RWPE1 (cell line): ENCODE results near the gene SH3BP5L.
A peak's percentile ranks its signal among the peaks of the same experiment; 100 is the strongest.

Experiments used
- CTCF ChIA-PET: fragments of 350-600 bp; sonication (Branson Sonifier 250); formaldehyde crosslinking; extraction: SDS; loops from one replicate; lab custom pipeline; 2021; lab: Yijun Ruan, JAX
- POLR2A ChIA-PET: fragments of 400-600 bp; formaldehyde crosslinking; extraction: SDS; loops from one replicate; lab custom pipeline; 2020; ENCODE audit warnings: antibody characterized with exemption; ENCODE audit not compliant: low non-redundant PET; lab: Yijun Ruan, JAX
- DNase-seq: peaks from one replicate; pipeline ENCODE4 v3.0.0; 2012; ENCODE audit warnings: low spot score
- H3K27ac ChIP-seq: fragments of 450-650 bp; 2 replicates; pipeline ENCODE4 v1.5.1; 2017
- CTCF ChIP-seq: fragments of 450-650 bp; conservative IDR thresholded peaks from 2 replicates; pipeline ENCODE4 v1.5.1; 2017; ENCODE audit warnings: low read depth, mild to moderate bottlenecking

The SH3BP5L gene

GRCh38 chr1:248841702-248842395, 16.1 kb upstream of the SH3BP5L start:
- CTCF ChIA-PET: interaction anchor here (0.7 to 1.0 kb wide), 4 partner anchors 18 to 83 kb away, joined by 3 to 6 read pairs (median 4); no protein-coding TSS in a partner anchor
- POLR2A ChIA-PET: no interaction called here
- peak; percentile 35 for TF ChIP-seq CTCF
- no peak for DNase-seq
- H3K27ac ChIP-seq: peak overlapping the region; percentile 52

GRCh38 chr1:248840946-248841345, 15.2 kb upstream of the SH3BP5L start:
- POLR2A ChIA-PET: no interaction called here
- CTCF ChIA-PET: interaction anchor here (1.0 kb wide), 1 partner anchor 19 kb away, joined by 6 read pairs; no protein-coding TSS in a partner anchor
- no peak for TF ChIP-seq CTCF
- no peak for DNase-seq
- no peak overlapping the region for H3K27ac ChIP-seq

GRCh38 chr1:248839168-248839555, 13.4 kb upstream of the SH3BP5L start:
- CTCF ChIA-PET: interaction anchor here (0.5 to 1.3 kb wide), 2 partner anchors 19 to 67 kb away, joined by 3 to 4 read pairs; partner anchors contain the start of gene PGBD2
- DNase-seq: no peak
- peak overlapping the region; percentile 96 for H3K27ac ChIP-seq
- TF ChIP-seq CTCF: no peak
- POLR2A ChIA-PET: interaction anchor here (0.8 to 2.3 kb wide), 4 partner anchors 10 to 20 kb away, joined by 3 to 21 read pairs (median 6); partner anchors contain the start of genes SH3BP5L and ZNF692

- ChIA-PET POLR2A (interaction anchor here (0.6 to 2.3 kb wide), 9 partner anchors 10 to 1977 kb away, joined by 3 to 21 read pairs (median 5); partner anchors contain the start of genes PGBD2, SH3BP5L and ZNF692), CTCF (interaction anchor here (0.5 to 1.3 kb wide), 3 partner anchors 10 to 67 kb away, joined by 3 to 4 read pairs (median 3); partner anchors contain the start of gene PGBD2)
- no peak for TF ChIP-seq CTCF
- peak; percentile 90 for DNase-seq
- peak overlapping the region; percentile 96 for H3K27ac ChIP-seq
These were observed 12.8 kb upstream of the SH3BP5L start for GRCh38 chr1:248838357-248839167.

- ChIA-PET CTCF (interaction anchor here (1.0 to 1.6 kb wide), 2 partner anchors 9 to 12 kb away, joined by 3 to 5 read pairs; partner anchors contain the start of gene SH3BP5L), POLR2A (interaction anchor here (0.6 to 2.3 kb wide), 7 partner anchors 11 to 1976 kb away, joined by 3 to 21 read pairs (median 5); partner anchors contain the start of genes PGBD2, SH3BP5L and ZNF692)
- H3K27ac ChIP-seq: peak within 1 kb of the TSS; percentile 96
- peak; percentile 97 for DNase-seq
- TF ChIP-seq CTCF: no peak
These were observed 12.2 kb upstream of the SH3BP5L start, which contains the start of gene ZNF672 for GRCh38 chr1:248837781-248838356. Gene ZNF672, plus strand, starts transcription at chr1:248838224. Its CDS starts 9,051 bp downstream, at chr1:248847275.
